Measurements from ENCODE around the gene ICAM4. TPM values are rescaled to one million over a fixed set of nuclear protein-coding genes. Genes with fewer than 3 reads are reported as not detected.

The ICAM4 gene
- total and polyA plus RNA-seq, 2 of the 13 experiments (the other 11 are each of a cell fraction or from before 2014, with no cell fraction given) = 2.9 to 4.0 TPM

GRCh38 chr19:10238172-10238783 lies 48.5 kb upstream of the ICAM4 start (continued):
- no peak for TF ChIP-seq ZNF75D (CRISPR knock-in tag; IDR thresholded peaks at IDR 0.05; ENCODE audit: borderline replicate concordance)
- TF ChIP-seq NCOA1 (CRISPR knock-in tag; IDR thresholded peaks at IDR 0.05) = no peak
- no peak for TF ChIP-seq ZNF543 (CRISPR knock-in tag; IDR thresholded peaks at IDR 0.05)
- TF ChIP-seq PHF8 (CRISPR knock-in tag; IDR thresholded peaks at IDR 0.05) = no peak
- peak; percentile 47; the same call in 1 of the 2 replicates for TF ChIP-seq ZSCAN9 (CRISPR knock-in tag; IDR thresholded peaks at IDR 0.05; ENCODE audit: borderline replicate concordance)
- no peak for TF ChIP-seq ZBTB7A (CRISPR knock-in tag; IDR thresholded peaks at IDR 0.05)
- TF ChIP-seq ZBTB42 (CRISPR knock-in tag; IDR thresholded peaks at IDR 0.05) = no peak
- TF ChIP-seq ZNF335 (CRISPR knock-in tag; IDR thresholded peaks at IDR 0.05) = no peak
- TF ChIP-seq HHEX (CRISPR knock-in tag; IDR thresholded peaks at IDR 0.05) = peak; percentile 95
- no peak for TF ChIP-seq ZNF253 (CRISPR knock-in tag; IDR thresholded peaks at IDR 0.05; ENCODE audit: borderline replicate concordance)
- TF ChIP-seq, protein P1, sequence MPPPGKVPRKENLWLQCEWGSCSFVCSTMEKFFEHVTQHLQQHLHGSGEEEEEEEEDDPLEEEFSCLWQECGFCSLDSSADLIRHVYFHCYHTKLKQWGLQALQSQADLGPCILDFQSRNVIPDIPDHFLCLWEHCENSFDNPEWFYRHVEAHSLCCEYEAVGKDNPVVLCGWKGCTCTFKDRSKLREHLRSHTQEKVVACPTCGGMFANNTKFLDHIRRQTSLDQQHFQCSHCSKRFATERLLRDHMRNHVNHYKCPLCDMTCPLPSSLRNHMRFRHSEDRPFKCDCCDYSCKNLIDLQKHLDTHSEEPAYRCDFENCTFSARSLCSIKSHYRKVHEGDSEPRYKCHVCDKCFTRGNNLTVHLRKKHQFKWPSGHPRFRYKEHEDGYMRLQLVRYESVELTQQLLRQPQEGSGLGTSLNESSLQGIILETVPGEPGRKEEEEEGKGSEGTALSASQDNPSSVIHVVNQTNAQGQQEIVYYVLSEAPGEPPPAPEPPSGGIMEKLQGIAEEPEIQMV (CRISPR knock-in tag; IDR thresholded peaks at IDR 0.05; ENCODE audit: low read depth) = no peak
- TF ChIP-seq XRCC5 (optimal IDR thresholded peaks at IDR 0.05; ENCODE audit: low read length) = no peak
- TF ChIP-seq, protein P2, sequence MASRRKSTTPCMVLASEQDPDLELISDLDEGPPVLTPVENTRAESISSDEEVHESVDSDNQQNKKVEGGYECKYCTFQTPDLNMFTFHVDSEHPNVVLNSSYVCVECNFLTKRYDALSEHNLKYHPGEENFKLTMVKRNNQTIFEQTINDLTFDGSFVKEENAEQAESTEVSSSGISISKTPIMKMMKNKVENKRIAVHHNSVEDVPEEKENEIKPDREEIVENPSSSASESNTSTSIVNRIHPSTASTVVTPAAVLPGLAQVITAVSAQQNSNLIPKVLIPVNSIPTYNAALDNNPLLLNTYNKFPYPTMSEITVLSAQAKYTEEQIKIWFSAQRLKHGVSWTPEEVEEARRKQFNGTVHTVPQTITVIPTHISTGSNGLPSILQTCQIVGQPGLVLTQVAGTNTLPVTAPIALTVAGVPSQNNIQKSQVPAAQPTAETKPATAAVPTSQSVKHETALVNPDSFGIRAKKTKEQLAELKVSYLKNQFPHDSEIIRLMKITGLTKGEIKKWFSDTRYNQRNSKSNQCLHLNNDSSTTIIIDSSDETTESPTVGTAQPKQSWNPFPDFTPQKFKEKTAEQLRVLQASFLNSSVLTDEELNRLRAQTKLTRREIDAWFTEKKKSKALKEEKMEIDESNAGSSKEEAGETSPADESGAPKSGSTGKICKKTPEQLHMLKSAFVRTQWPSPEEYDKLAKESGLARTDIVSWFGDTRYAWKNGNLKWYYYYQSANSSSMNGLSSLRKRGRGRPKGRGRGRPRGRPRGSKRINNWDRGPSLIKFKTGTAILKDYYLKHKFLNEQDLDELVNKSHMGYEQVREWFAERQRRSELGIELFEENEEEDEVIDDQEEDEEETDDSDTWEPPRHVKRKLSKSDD (CRISPR knock-in tag; IDR thresholded peaks at IDR 0.05; ENCODE audit: low read depth) = no peak
- TF ChIP-seq ZNF580 (CRISPR knock-in tag; IDR thresholded peaks at IDR 0.05; ENCODE audit: borderline replicate concordance, low read depth) = peak; percentile 26; the same call in 1 of the 2 replicates
- TF ChIP-seq ZNF20 (CRISPR knock-in tag; IDR thresholded peaks at IDR 0.05) = no peak
- no peak for TF ChIP-seq KLF15 (CRISPR knock-in tag; IDR thresholded peaks at IDR 0.05; ENCODE audit: borderline replicate concordance)
- TF ChIP-seq ZGPAT (CRISPR knock-in tag; IDR thresholded peaks at IDR 0.05) = 0 out of 2 replicates have a peak, but pooled peaks have one; percentile 44
- TF ChIP-seq RAD21 (CRISPR knock-in tag; IDR thresholded peaks at IDR 0.05) = no peak
- no peak for TF ChIP-seq ZBTB4 (CRISPR knock-in tag; IDR thresholded peaks at IDR 0.05; ENCODE audit: borderline replicate concordance)
- TF ChIP-seq ASH2L (IDR thresholded peaks at IDR 0.05; ENCODE audit: insufficient read length, low read depth, low read length) = no peak
- no peak for TF ChIP-seq PHF5A (CRISPR knock-in tag; IDR thresholded peaks at IDR 0.05; ENCODE audit: low read depth, unreplicated experiment)
